ENCODE results near the gene PI4KB. TPM values are rescaled to one million over a fixed set of nuclear protein-coding genes. Genes with fewer than 3 reads are reported as not detected.

The PI4KB gene
- total RNA-seq, 1 experiment from 2014 or later: 44.3 TPM

- no peak for TF ChIP-seq CTCF (conservative IDR thresholded peaks at IDR 0.05)
- TF ChIP-seq EZH2 (IDR thresholded peaks at IDR 0.05; ENCODE audit: low read depth): no peak
- Histone ChIP-seq H3K36me3 (ENCODE audit: low read depth) (peaks cover 11% of the 10 kb centered on the region; the same call in 1 of the 2 replicates), H3F3A (ENCODE audit: insufficient read depth, low read depth) (peaks cover 6% of the 10 kb centered on the region; the same call in 1 of the 2 replicates), H3K4me1 (replicated peaks; ENCODE audit: insufficient read depth) (peaks cover 20% of the 10 kb centered on the region), H3K4me2 (peak overlapping the region; percentile 90), H3K9me3 (ENCODE audit: insufficient read depth, low read depth) (no peaks in the 10 kb centered on the region), H4K20me1 (ENCODE audit: insufficient read depth) (no peaks in the 10 kb centered on the region; the same call in 1 of the 2 replicates), H3K79me2 (ENCODE audit: low read depth) (peaks cover 27% of the 10 kb centered on the region), H3K9me2 (ENCODE audit: insufficient read depth) (no peaks in the 10 kb centered on the region), H2AFZ (no peak overlapping the region), H3K27ac (no peak overlapping the region), H3K27me3 (ENCODE audit: insufficient read depth, low read depth) (no peaks in the 10 kb centered on the region), H3K4me3 (peak overlapping the region; percentile 74; the same call in 1 of the 2 replicates)
- TSS peak; percentile 49 for BruUV-seq (replicated peaks)
- peak in 1 of 2 experiments; percentile 38 for DNase-seq
- ChIA-PET POLR2A (ENCODE audit: unreplicated experiment) (interaction anchor here (0.6 to 1.9 kb wide), 4 partner anchors 9 to 673 kb away, joined by 4 to 18 read pairs (median 6); no protein-coding TSS in a partner anchor), CTCF (interaction anchor here (1.9 to 2.6 kb wide), 2 partner anchors 15 to 25 kb away, joined by 4 to 14 read pairs; no protein-coding TSS in a partner anchor)
- intact Hi-C loops (cut with micrococcal nuclease; ENCODE audit: unreplicated experiment): no loop called here
These were observed 1.4 kb downstream of the PI4KB start for GRCh38 chr1:151325646-151326429.

- no peaks in the 10 kb centered on the region for H3K9me2 ChIP-seq (ENCODE audit: insufficient read depth)
- TF ChIP-seq CTCF (conservative IDR thresholded peaks at IDR 0.05) (no peak), EZH2 (IDR thresholded peaks at IDR 0.05; ENCODE audit: low read depth) (no peak)
- POLR2A ChIA-PET (ENCODE audit: unreplicated experiment): no interaction called here
- no peak for DNase-seq
- no TSS peak for BruUV-seq (replicated peaks)
- peaks cover 20% of the 10 kb centered on the region for H3K4me1 ChIP-seq (replicated peaks; ENCODE audit: insufficient read depth)
- H2AFZ ChIP-seq: no peak overlapping the region
- intact Hi-C loops (cut with micrococcal nuclease; ENCODE audit: unreplicated experiment): no loop called here
- no peak overlapping the region for H3K27ac ChIP-seq
- H3K79me2 ChIP-seq (ENCODE audit: low read depth): peaks cover 27% of the 10 kb centered on the region
- peaks cover 6% of the 10 kb centered on the region; the same call in 1 of the 2 replicates for H3F3A ChIP-seq (ENCODE audit: insufficient read depth, low read depth)
- H3K36me3 ChIP-seq (ENCODE audit: low read depth): peaks cover 11% of the 10 kb centered on the region; the same call in 1 of the 2 replicates
- CTCF ChIA-PET: no interaction called here
- no peak overlapping the region for H3K4me3 ChIP-seq
- H3K4me2 ChIP-seq: peak overlapping the region; percentile 90
- H3K9me3 ChIP-seq (ENCODE audit: insufficient read depth, low read depth): no peaks in the 10 kb centered on the region
- no peaks in the 10 kb centered on the region; the same call in 1 of the 2 replicates for H4K20me1 ChIP-seq (ENCODE audit: insufficient read depth)
- no peaks in the 10 kb centered on the region for H3K27me3 ChIP-seq (ENCODE audit: insufficient read depth, low read depth)
These were observed 2.0 kb downstream of the PI4KB start for GRCh38 chr1:151325231-151325630.

GRCh38 chr1:151324390-151324930 lies 2.8 kb downstream of the PI4KB start:
- CTCF ChIA-PET: no interaction called here
- DNase-seq: no peak

More at GRCh38 chr1:151324390-151324930, 2.8 kb downstream of the PI4KB start:
- Histone ChIP-seq H3K27me3 (ENCODE audit: insufficient read depth, low read depth) (no peaks in the 10 kb centered on the region), H3K27ac (no peak overlapping the region), H3K4me2 (no peak overlapping the region), H2AFZ (no peak overlapping the region), H3K4me3 (no peak overlapping the region), H4K20me1 (ENCODE audit: insufficient read depth) (no peaks in the 10 kb centered on the region; the same call in 1 of the 2 replicates), H3F3A (ENCODE audit: insufficient read depth, low read depth) (peaks cover 6% of the 10 kb centered on the region; the same call in 1 of the 2 replicates), H3K9me2 (ENCODE audit: insufficient read depth) (no peaks in the 10 kb centered on the region), H3K79me2 (ENCODE audit: low read depth) (peaks cover 27% of the 10 kb centered on the region), H3K9me3 (ENCODE audit: insufficient read depth, low read depth) (no peaks in the 10 kb centered on the region), H3K4me1 (replicated peaks; ENCODE audit: insufficient read depth) (peaks cover 20% of the 10 kb centered on the region), H3K36me3 (ENCODE audit: low read depth) (peaks cover 11% of the 10 kb centered on the region; the same call in 1 of the 2 replicates)
- intact Hi-C loops (cut with micrococcal nuclease; ENCODE audit: unreplicated experiment): no loop called here
- POLR2A ChIA-PET (ENCODE audit: unreplicated experiment): no interaction called here
- no TSS peak for BruUV-seq (replicated peaks)
- TF ChIP-seq CTCF (conservative IDR thresholded peaks at IDR 0.05) (no peak), EZH2 (IDR thresholded peaks at IDR 0.05; ENCODE audit: low read depth) (no peak)

All from PC-9 (cell line).